ENCODE measurements around the gene SUPT3H.

The SUPT3H gene

DNA sequence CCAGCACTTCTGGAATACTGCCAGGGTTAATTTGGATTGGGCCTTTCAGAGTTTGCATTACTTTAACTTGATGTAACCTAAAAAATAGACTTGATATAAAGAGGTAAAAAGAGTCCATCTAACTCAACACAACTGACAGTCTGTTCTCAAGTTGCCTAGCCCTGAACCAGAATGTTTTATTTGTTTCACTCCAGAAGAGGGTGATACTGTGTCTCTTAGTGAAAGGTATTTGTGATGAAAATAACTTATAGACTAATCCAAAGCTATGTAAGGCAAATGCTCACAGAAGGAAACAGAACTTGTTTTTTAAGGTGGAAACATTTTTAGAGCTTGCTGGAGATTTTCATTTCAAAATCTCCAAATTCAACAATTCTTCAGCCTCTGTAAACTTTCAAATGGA lies 518.7 kb downstream of the SUPT3H start:
- no peaks in the 10 kb centered on the region for H3K36me3 ChIP-seq (ENCODE audit: control insufficient read depth, low read depth, low read length)
- no peaks in the 10 kb centered on the region for H3K27me3 ChIP-seq (ENCODE audit: control insufficient read depth, insufficient read depth, low read length)
- no peak overlapping the region for H3K4me3 ChIP-seq (ENCODE audit: low read length)

DNA sequence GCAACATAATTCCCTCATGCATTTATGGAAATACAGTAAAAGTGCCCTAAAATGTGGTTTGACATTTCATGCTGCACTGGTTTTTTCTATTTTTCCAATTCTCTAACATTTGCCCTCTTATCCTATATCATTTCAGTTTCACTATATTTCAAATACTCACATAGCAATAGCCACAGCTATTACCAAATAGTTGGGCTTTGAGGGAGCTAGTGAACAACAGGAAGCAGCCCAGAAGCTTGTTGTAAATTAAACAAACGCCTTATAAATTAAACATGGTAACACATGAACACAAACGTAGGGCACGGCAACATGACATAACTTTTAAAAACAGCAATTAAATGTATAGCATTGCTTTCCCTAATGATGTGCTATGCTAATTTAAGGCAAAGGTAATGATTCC lies 521.3 kb downstream of the SUPT3H start:
- no peak overlapping the region for H3K9ac ChIP-seq (ENCODE audit: low read length)

More for the DNA sequence above, 518.7 kb downstream of the SUPT3H start:
- Histone ChIP-seq H3K9me3 (ENCODE audit: control insufficient read depth, low read depth, low read length) (no peaks in the 10 kb centered on the region), H3K4me1 (ENCODE audit: control insufficient read depth, low read depth, low read length) (no peaks in the 10 kb centered on the region), H3K27ac (ENCODE audit: low read length) (no peak overlapping the region), H3K9ac (ENCODE audit: low read length) (no peak overlapping the region)

DNA sequence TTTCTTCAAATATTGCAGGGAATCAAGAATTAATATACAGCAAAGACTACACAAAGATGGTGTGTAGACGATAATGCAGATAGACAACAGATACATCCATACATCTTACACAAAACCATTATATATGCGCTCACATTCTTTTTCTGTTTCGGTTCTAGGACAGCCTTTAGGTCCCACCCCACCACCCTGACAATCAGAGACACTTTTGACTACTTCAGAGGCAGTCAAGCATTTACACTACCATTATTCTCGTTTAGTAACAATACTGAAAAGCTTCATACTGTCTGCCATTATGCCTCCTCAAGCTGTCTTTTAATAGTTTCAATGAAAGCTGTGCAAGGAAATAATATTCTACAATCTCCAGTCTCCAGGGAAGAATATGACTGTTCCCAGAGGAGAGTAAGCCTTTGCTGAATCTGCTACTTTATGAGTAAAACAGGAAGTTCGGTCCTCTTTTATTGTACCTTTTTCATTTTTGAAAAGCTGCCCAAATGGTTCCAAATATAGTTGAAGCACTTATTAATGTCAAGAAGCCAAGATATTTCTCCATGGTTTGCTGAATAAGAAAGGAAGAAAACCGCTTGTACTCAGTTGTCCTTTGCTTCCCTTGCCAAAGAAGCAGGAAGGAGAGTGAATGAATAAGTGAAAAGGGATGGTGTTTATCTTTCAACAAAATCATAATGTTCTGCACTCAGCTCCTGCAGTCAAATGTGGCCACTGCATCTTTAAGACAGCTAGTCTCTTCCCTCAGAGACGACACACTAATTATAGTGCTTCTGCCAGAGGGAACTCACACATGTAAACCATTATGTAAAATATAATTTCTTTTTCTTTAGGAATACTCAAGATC lies 521.9 kb downstream of the SUPT3H start:
- H3K4me3 ChIP-seq (ENCODE audit: low read length), result no peak overlapping the region
- no peak overlapping the region for H3K9ac ChIP-seq (ENCODE audit: low read length)
- no peaks in the 10 kb centered on the region for H3K4me1 ChIP-seq (ENCODE audit: control insufficient read depth, low read depth, low read length)
- no peaks in the 10 kb centered on the region for H3K36me3 ChIP-seq (ENCODE audit: control insufficient read depth, low read depth, low read length)
- H3K9me3 ChIP-seq (ENCODE audit: control insufficient read depth, low read depth, low read length), result no peaks in the 10 kb centered on the region
- no peaks in the 10 kb centered on the region for H3K27me3 ChIP-seq (ENCODE audit: control insufficient read depth, insufficient read depth, low read length)
- H3K27ac ChIP-seq (ENCODE audit: low read length), result no peak overlapping the region

More for the DNA sequence above, 521.3 kb downstream of the SUPT3H start:
- Histone ChIP-seq H3K36me3 (ENCODE audit: control insufficient read depth, low read depth, low read length) (no peaks in the 10 kb centered on the region), H3K4me3 (ENCODE audit: low read length) (no peak overlapping the region), H3K4me1 (ENCODE audit: control insufficient read depth, low read depth, low read length) (no peaks in the 10 kb centered on the region), H3K27me3 (ENCODE audit: control insufficient read depth, insufficient read depth, low read length) (no peaks in the 10 kb centered on the region), H3K9me3 (ENCODE audit: control insufficient read depth, low read depth, low read length) (no peaks in the 10 kb centered on the region), H3K27ac (ENCODE audit: low read length) (no peak overlapping the region)

DNA sequence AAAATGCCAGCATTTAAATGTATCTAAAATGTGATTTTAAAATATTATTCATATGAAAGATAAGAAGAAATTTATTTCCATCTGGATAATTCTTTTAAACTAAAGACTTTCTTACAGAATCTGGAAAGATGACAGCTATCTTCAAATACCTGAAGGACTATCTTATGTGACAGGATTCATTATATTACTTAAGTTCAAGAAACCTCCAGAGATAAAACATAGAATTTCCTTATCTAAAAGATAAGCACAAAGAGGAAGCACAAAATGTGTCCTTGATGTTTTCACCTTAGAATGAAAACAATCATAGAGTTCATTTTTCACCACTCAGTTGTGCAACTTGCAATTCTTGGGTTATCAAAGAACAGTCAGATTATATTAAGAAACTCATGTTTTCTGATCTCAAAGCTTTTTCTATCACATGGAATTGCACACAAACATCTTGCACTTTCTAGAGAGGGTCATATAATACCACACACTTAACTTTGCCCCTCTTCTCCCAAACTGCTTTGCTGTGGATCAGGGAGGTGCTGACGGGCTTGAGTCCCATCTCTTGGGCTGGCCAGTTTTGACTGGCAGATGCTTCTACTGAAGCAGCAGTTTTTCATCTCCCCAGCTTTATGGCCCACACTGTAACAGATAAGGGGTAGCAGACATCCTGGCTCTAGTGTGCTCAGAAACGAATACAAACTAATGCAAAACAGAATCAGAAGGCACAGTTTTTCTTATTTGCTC lies 522.9 kb downstream of the SUPT3H start:
- Histone ChIP-seq H3K36me3 (ENCODE audit: control insufficient read depth, low read depth, low read length) (no peaks in the 10 kb centered on the region), H3K9me3 (ENCODE audit: control insufficient read depth, low read depth, low read length) (no peaks in the 10 kb centered on the region), H3K4me3 (ENCODE audit: low read length) (no peak overlapping the region), H3K9ac (ENCODE audit: low read length) (no peak overlapping the region), H3K27ac (ENCODE audit: low read length) (no peak overlapping the region), H3K27me3 (ENCODE audit: control insufficient read depth, insufficient read depth, low read length) (no peaks in the 10 kb centered on the region), H3K4me1 (ENCODE audit: control insufficient read depth, low read depth, low read length) (no peaks in the 10 kb centered on the region)

DNA sequence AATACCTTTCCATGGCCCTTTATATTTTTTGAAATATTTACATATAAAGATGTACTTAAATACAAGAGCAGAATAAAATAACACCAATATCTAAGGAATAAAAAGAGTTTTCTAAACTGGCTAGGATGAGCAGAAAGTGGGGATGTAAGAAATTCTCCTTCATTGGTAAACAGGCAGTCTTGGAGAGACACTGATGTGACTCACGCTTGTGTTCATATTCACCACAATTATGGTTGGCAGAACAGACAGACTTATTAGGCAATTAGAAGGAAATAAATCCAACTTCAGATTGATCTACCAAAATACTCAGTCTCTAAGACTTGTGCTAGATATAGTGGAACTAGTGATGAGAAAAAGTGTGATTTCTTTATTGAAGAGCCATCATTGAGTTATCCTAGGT lies 526.6 kb downstream of the SUPT3H start:
- H3K9me3 ChIP-seq (ENCODE audit: control insufficient read depth, low read depth, low read length), result no peaks in the 10 kb centered on the region
- H3K4me1 ChIP-seq (ENCODE audit: control insufficient read depth, low read depth, low read length), result no peaks in the 10 kb centered on the region
- no peaks in the 10 kb centered on the region for H3K27me3 ChIP-seq (ENCODE audit: control insufficient read depth, insufficient read depth, low read length)
- no peak overlapping the region for H3K4me3 ChIP-seq (ENCODE audit: low read length)
- no peak overlapping the region for H3K9ac ChIP-seq (ENCODE audit: low read length)
- H3K27ac ChIP-seq (ENCODE audit: low read length), result no peak overlapping the region
- no peaks in the 10 kb centered on the region for H3K36me3 ChIP-seq (ENCODE audit: control insufficient read depth, low read depth, low read length)

DNA sequence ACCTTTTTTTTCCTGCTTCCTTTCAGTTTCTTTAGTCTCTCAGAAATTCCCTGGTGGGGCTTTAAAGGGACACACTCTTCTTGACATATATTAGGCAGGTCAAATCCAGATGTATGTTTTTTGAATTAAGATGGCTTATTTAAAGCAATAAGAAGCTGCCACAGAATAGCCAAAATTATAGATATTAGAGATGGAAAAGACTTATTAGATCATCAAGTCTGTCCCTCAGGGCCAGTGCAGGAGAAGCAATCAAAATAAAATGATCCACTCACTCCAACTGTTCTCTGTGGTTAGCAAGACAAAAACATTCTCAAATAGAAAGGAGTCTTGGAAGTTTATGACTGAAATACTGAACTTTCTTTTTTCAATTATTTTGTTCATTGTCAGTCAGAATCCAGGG lies 527.4 kb downstream of the SUPT3H start:
- Histone ChIP-seq H3K4me3 (ENCODE audit: low read length) (no peak overlapping the region), H3K4me1 (ENCODE audit: control insufficient read depth, low read depth, low read length) (no peaks in the 10 kb centered on the region), H3K27me3 (ENCODE audit: control insufficient read depth, insufficient read depth, low read length) (no peaks in the 10 kb centered on the region), H3K27ac (ENCODE audit: low read length) (no peak overlapping the region), H3K36me3 (ENCODE audit: control insufficient read depth, low read depth, low read length) (no peaks in the 10 kb centered on the region), H3K9ac (ENCODE audit: low read length) (no peak overlapping the region), H3K9me3 (ENCODE audit: control insufficient read depth, low read depth, low read length) (no peaks in the 10 kb centered on the region)

DNA sequence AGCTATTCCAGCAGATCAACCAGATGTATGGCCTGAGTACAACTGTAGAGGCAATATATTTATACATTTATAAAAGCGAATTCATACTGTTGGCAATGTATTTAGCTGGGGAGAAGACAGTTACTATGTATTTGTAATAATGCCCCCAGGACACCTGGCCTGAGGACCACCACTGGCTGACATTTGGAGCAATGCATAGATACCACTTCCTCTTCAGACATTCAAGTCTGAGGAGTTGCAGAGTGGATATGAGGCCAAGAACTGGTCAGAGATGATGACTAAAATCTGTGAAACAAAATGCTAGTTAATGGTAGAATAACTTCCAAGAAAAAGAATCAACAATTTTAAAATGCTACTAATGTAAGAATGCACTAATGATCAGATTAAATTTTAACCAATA lies 527.9 kb downstream of the SUPT3H start:
- H3K4me1 ChIP-seq (ENCODE audit: control insufficient read depth, low read depth, low read length), result no peaks in the 10 kb centered on the region
- H3K4me3 ChIP-seq (ENCODE audit: low read length), result no peak overlapping the region

DNA sequence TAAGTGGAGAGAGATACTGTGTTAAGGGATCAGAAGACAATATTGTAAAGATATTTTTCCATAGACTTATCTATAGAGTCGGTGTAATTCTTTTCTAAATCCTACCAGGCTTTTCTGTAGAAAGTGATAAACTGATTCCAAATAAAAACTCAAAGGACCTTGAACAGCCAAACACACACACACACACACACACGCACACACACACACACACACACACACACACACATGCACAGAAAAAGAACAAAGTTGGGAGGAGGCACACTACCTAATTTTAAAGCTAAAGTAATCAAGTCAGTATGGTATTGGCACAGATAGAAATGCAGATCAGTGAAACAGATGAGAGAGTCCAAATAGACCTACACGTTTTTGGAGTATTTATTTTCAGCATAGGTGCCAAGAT lies 534.0 kb downstream of the SUPT3H start:
- Histone ChIP-seq H3K4me1 (ENCODE audit: control insufficient read depth, low read depth, low read length) (no peaks in the 10 kb centered on the region), H3K4me3 (ENCODE audit: low read length) (no peak overlapping the region), H3K9me3 (ENCODE audit: control insufficient read depth, low read depth, low read length) (no peaks in the 10 kb centered on the region), H3K27me3 (ENCODE audit: control insufficient read depth, insufficient read depth, low read length) (no peaks in the 10 kb centered on the region), H3K36me3 (ENCODE audit: control insufficient read depth, low read depth, low read length) (no peaks in the 10 kb centered on the region), H3K9ac (ENCODE audit: low read length) (no peak overlapping the region), H3K27ac (ENCODE audit: low read length) (no peak overlapping the region)

More for the DNA sequence above, 527.9 kb downstream of the SUPT3H start:
- Histone ChIP-seq H3K36me3 (ENCODE audit: control insufficient read depth, low read depth, low read length) (no peaks in the 10 kb centered on the region), H3K9ac (ENCODE audit: low read length) (no peak overlapping the region), H3K9me3 (ENCODE audit: control insufficient read depth, low read depth, low read length) (no peaks in the 10 kb centered on the region), H3K27ac (ENCODE audit: low read length) (no peak overlapping the region), H3K27me3 (ENCODE audit: control insufficient read depth, insufficient read depth, low read length) (no peaks in the 10 kb centered on the region)

DNA sequence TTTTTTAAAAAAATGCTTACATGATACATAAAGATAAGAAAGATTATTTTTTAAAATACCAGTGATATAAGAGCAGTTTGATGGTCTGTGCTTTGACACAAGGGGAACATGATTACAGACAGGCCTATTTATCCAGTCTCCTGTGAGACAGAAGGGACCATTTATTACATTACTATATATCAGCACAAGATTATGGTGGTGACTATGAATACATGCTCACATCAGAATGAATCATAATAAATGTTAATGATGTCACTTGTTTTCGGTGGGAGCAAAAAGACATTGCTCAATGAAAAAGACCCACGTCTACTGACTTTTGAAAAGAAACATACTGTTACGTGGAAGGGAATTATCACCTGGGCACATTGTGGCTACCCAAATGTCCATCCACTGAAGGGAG lies 535.1 kb downstream of the SUPT3H start:
- Histone ChIP-seq H3K27ac (ENCODE audit: low read length) (no peak overlapping the region), H3K36me3 (ENCODE audit: control insufficient read depth, low read depth, low read length) (no peaks in the 10 kb centered on the region), H3K27me3 (ENCODE audit: control insufficient read depth, insufficient read depth, low read length) (no peaks in the 10 kb centered on the region), H3K4me3 (ENCODE audit: low read length) (no peak overlapping the region), H3K4me1 (ENCODE audit: control insufficient read depth, low read depth, low read length) (no peaks in the 10 kb centered on the region), H3K9me3 (ENCODE audit: control insufficient read depth, low read depth, low read length) (no peaks in the 10 kb centered on the region), H3K9ac (ENCODE audit: low read length) (no peak overlapping the region)

DNA sequence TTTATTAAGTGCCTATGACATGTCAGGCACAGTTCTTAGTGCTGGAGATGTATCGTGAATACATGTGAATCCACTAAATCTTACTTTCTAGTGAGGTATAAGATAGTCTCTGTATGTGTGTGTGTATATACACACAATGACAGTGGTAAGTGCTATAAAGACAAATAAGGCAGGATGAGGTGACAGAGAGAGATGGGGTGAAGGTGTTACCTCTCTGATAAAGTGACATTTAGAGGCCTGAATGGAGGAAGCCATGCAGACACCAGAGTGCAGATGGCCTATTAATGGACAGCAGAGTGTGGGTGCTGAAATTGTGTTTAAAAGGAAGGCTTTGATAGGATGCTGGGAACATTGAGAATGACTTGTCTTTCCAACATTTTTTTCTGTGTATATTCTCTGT lies 535.9 kb downstream of the SUPT3H start:
- Histone ChIP-seq H3K27ac (ENCODE audit: low read length) (no peak overlapping the region), H3K4me1 (ENCODE audit: control insufficient read depth, low read depth, low read length) (no peaks in the 10 kb centered on the region), H3K9me3 (ENCODE audit: control insufficient read depth, low read depth, low read length) (no peaks in the 10 kb centered on the region), H3K4me3 (ENCODE audit: low read length) (no peak overlapping the region), H3K36me3 (ENCODE audit: control insufficient read depth, low read depth, low read length) (no peaks in the 10 kb centered on the region), H3K9ac (ENCODE audit: low read length) (no peak overlapping the region), H3K27me3 (ENCODE audit: control insufficient read depth, insufficient read depth, low read length) (no peaks in the 10 kb centered on the region)

DNA sequence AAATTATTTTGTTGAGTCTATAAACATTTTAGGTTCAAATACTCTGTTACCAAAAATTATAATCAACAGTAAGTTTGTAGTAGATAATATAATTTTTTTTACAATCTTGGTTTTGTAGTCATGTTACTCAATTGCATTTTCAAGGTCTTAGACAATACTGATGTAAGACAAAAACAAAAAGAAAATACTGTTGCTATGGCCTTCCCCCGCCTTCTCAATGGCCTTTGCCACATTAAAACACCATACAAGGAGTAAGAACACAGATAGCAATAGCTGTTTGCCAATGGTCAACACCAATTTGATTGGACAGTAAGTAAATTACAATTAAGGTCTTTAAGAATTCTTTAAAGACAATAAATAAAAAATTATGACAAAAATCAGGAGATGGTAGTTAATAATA lies 540.0 kb downstream of the SUPT3H start:
- H3K4me3 ChIP-seq (ENCODE audit: low read length), result no peak overlapping the region
- no peaks in the 10 kb centered on the region for H3K9me3 ChIP-seq (ENCODE audit: control insufficient read depth, low read depth, low read length)
- no peak overlapping the region for H3K27ac ChIP-seq (ENCODE audit: low read length)
- H3K4me1 ChIP-seq (ENCODE audit: control insufficient read depth, low read depth, low read length), result peaks cover 4% of the 10 kb centered on the region
- no peaks in the 10 kb centered on the region for H3K27me3 ChIP-seq (ENCODE audit: control insufficient read depth, insufficient read depth, low read length)
- no peaks in the 10 kb centered on the region for H3K36me3 ChIP-seq (ENCODE audit: control insufficient read depth, low read depth, low read length)
- no peak overlapping the region for H3K9ac ChIP-seq (ENCODE audit: low read length)

DNA sequence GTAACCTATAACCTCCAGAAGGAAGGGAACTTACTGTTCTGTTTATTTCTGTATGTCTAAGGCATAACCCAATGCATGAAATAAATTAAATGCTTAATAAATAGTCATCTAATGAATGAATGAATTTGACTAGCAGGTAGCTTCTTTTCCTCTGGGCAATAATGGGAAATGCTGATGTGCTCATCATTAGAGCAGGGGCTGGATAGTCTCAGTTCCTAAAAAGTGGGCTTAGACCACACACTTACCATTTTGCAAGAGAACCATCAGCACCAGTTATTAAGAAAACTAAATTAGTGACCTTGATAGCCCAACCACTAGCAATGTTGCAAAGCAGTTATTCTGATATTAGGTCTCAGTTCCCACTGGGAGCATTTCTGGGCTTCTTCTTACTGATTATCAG lies 540.5 kb downstream of the SUPT3H start:
- Histone ChIP-seq H3K27me3 (ENCODE audit: control insufficient read depth, insufficient read depth, low read length) (no peaks in the 10 kb centered on the region), H3K9me3 (ENCODE audit: control insufficient read depth, low read depth, low read length) (no peaks in the 10 kb centered on the region), H3K4me3 (ENCODE audit: low read length) (no peak overlapping the region), H3K36me3 (ENCODE audit: control insufficient read depth, low read depth, low read length) (no peaks in the 10 kb centered on the region), H3K9ac (ENCODE audit: low read length) (no peak overlapping the region), H3K27ac (ENCODE audit: low read length) (no peak overlapping the region), H3K4me1 (ENCODE audit: control insufficient read depth, low read depth, low read length) (peaks cover 8% of the 10 kb centered on the region)

All from iPS-18a (cell line).